HCT116 (cell line): ENCODE measurements around the gene MEF2D.

Source experiments
- CEBPB ChIP-seq: IDR thresholded peaks from 2 replicates; pipeline ENCODE4 v1.6.1; 2012; ENCODE audit warnings: low read depth
- EZH2phosphoT487 ChIP-seq: fragments of 200-600 bp; IDR thresholded peaks from 2 replicates; pipeline ENCODE4 v1.6.1; 2018; ENCODE audit warnings: antibody characterized with exemption, borderline replicate concordance
- MAX ChIP-seq: IDR thresholded peaks from 2 replicates; pipeline ENCODE4 v1.6.1; 2012
- SIN3A ChIP-seq: IDR thresholded peaks from 2 replicates; pipeline ENCODE4 v1.6.1; 2012; ENCODE audit warnings: low read depth
- YY1 ChIP-seq: IDR thresholded peaks from 2 replicates; pipeline ENCODE4 v1.6.1; 2011; ENCODE audit warnings: low read length, low read depth, moderate library complexity, mild to moderate bottlenecking; ENCODE audit not compliant: insufficient replicate concordance; ENCODE audit errors: extremely low read depth
- TF ChIP-seq, protein P1 (sequence below), 3 experiments: fragments of 200-600 bp in 1 of 3; sonication (generic) in 1 of 3; IDR thresholded peaks in 2 of 3; conservative IDR thresholded peaks in 1 of 3; 2 replicates each; pipeline ENCODE4 v1.5.1; 2012 to 2017; ENCODE audit warnings: low read depth in 2 of 3, low read length in 2 of 3, antibody characterized with exemption in 1 of 3, borderline replicate concordance in 1 of 3, control low read depth in 1 of 3, mild to moderate bottlenecking in 1 of 3, mixed read lengths in 1 of 3, mixed run types in 1 of 3, moderate library complexity in 1 of 3; ENCODE audit not compliant: insufficient read depth in 1 of 3

DNA sequence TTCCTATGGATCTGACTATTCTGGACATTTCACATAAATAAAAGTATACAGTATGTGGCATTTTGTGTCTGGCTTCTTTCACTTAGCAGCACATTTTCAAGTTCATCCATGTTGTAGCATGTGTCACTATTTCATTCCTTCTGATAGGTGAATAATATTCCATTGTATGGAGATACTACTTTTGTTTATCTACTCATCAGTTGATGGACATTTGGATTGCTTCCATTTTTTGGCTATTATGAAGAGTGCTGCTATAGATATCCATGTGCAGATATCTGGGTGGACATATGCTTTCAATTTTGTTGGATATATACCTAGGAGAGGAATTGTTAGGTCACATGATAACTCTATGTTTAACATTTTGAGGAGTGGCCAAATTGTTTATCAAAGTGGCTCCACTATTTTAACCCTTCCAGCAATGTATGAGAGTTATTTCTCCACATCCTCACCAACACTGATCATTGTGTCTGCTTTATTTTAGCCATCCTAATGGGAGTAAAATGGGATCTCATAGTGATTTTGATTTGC lies 21.9 kb upstream of the MEF2D start:
- TF ChIP-seq CEBPB: no peak
- TF ChIP-seq, protein P1, sequence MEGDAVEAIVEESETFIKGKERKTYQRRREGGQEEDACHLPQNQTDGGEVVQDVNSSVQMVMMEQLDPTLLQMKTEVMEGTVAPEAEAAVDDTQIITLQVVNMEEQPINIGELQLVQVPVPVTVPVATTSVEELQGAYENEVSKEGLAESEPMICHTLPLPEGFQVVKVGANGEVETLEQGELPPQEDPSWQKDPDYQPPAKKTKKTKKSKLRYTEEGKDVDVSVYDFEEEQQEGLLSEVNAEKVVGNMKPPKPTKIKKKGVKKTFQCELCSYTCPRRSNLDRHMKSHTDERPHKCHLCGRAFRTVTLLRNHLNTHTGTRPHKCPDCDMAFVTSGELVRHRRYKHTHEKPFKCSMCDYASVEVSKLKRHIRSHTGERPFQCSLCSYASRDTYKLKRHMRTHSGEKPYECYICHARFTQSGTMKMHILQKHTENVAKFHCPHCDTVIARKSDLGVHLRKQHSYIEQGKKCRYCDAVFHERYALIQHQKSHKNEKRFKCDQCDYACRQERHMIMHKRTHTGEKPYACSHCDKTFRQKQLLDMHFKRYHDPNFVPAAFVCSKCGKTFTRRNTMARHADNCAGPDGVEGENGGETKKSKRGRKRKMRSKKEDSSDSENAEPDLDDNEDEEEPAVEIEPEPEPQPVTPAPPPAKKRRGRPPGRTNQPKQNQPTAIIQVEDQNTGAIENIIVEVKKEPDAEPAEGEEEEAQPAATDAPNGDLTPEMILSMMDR (IDR thresholded peaks at IDR 0.05 in 2 of 3, conservative IDR thresholded peaks at IDR 0.05 in 1 of 3; ENCODE audit: borderline replicate concordance in 1 of 3, insufficient read depth in 1 of 3, low read depth in 2 of 3, low read length in 2 of 3): no peak
- TF ChIP-seq YY1: no peak
- no peak for TF ChIP-seq SIN3A
- TF ChIP-seq EZH2phosphoT487: no peak
- TF ChIP-seq MAX: no peak
